ENCODE data around the gene LMLN.

DNA sequence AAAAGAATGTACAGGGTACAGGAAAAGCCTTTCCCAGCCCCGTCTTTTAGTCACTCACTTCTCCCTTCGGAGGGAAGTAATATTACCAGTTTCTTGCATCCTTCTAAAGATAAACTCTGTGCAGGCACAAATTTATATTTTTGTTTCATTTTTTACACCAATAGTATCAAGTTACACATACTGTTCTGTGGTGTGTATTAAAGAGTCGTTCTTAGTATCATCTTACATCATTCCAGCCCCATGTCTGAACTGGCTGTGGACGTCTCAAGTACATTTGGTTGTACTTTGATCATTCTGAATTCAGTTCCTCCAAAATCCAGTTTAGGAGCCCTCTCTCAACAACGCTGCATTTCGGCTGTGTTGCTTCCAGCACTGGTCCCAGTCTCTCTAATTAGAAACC lies 68.7 kb downstream of the LMLN start:
- TF ChIP-seq EP300 (IDR thresholded peaks at IDR 0.05; ENCODE audit: borderline replicate concordance): no peak
- TF ChIP-seq, protein P1, sequence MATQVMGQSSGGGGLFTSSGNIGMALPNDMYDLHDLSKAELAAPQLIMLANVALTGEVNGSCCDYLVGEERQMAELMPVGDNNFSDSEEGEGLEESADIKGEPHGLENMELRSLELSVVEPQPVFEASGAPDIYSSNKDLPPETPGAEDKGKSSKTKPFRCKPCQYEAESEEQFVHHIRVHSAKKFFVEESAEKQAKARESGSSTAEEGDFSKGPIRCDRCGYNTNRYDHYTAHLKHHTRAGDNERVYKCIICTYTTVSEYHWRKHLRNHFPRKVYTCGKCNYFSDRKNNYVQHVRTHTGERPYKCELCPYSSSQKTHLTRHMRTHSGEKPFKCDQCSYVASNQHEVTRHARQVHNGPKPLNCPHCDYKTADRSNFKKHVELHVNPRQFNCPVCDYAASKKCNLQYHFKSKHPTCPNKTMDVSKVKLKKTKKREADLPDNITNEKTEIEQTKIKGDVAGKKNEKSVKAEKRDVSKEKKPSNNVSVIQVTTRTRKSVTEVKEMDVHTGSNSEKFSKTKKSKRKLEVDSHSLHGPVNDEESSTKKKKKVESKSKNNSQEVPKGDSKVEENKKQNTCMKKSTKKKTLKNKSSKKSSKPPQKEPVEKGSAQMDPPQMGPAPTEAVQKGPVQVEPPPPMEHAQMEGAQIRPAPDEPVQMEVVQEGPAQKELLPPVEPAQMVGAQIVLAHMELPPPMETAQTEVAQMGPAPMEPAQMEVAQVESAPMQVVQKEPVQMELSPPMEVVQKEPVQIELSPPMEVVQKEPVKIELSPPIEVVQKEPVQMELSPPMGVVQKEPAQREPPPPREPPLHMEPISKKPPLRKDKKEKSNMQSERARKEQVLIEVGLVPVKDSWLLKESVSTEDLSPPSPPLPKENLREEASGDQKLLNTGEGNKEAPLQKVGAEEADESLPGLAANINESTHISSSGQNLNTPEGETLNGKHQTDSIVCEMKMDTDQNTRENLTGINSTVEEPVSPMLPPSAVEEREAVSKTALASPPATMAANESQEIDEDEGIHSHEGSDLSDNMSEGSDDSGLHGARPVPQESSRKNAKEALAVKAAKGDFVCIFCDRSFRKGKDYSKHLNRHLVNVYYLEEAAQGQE (IDR thresholded peaks at IDR 0.05; ENCODE audit: low read depth): no peak
- TF ChIP-seq TEAD4 (IDR thresholded peaks at IDR 0.05): no peak
